Anterior cingulate cortex (tissue), 58 donors: ENCODE measurements around the gene LRRTM2.
"Not testable (repeated sequence)": the region's sequence is repeated elsewhere in the genome, so short reads cannot be mapped to it uniquely, and the experiment has no call there.

ENCODE experiments used
- DNase-seq, 58 donors: peaks; one replicate each; lab custom pipeline; 2025; lab: John Stamatoyannopoulos, UW

Gene LRRTM2

DNA sequence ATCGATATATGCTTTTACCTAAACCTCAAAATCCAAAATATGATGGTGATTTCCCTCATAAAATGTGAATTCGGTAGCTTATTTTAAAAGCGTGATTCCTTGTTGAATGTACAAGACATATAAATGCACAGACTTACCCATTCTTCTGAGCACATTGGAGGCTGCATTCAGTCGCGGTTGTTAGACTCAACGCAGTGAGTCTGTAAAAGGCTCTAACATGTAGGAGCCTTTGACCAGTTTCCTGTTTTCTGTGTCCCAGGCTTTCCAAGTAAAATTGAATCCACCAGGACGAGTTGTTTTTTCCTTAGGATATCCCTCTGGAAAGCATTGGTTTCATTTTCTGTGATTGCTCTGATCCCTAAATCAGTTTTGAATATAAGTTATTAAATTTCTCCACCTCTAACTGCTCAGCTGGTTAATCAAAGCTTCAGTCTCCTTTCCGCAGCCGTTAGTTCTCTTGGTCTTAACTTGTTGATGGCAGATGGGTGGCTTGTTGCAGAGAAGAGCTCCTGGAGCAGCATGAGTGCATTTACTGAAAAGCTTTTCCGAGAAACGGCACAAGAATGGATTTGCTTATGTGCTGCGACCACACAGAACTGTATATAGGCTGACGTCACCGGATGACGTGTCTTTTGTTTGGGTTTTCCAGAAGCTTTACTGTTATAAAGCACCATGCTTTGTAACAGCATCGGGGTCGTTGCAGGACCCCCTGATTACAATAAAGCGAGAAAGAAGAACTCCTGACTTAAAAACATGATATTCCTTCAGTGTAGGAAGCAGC, at the start of gene LRRTM2:
LRRTM2 (minus strand) TSS at position 565 of the 781 bp plus-strand sequence; CDS start at position 141, 424 bp downstream.
- DNase-seq = peak in 51 of 58 donors; percentile 23 to 90 (median 60)

GRCh38 chr5:138922494-138922893, 47.4 kb upstream of the LRRTM2 start:
- no peak for DNase-seq

DNA sequence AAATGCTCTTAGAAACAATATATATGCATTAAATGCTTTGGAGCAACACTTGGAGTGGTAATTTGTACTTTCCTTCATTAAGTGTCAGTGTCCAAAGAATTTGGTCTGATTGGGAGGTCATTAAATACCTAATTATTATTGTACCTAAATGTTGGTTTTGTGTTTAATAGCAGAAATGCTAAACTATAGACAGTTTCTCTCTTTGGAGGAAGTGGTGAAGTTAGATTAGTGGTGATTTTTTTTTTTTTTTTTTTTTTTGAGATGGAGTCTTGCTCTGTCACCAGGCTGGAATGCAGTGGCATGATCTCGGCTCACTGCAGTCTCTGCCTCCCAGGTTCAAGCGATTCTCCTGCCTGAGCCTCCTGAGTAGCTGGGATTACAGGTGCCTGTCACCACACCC, 46.2 kb upstream of the LRRTM2 start:
- DNase-seq = not testable (repeated sequence)

GRCh38 chr5:138920181-138920580, 45.0 kb upstream of the LRRTM2 start:
- DNase-seq = no peak

DNA sequence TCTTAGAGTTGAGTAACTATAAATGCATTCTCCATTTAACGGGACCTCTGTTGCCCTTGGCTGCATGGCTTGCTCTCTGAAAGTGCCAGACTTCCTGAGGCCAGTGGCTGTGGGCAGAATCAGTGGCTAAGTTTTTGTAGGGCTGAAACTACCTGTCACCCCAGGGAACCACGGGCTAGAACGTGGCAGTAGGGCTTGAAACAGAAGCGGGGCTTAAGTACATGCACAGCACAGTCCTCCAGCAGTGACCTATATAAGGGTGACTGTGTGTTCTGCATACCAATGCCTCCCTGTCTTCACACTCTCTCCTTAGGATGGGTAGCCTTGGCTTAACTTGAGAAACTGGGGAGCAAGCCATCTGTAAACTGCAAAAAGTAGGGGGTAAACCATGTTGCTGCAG, 43.6 kb upstream of the LRRTM2 start:
- DNase-seq = peak in 1 of 58 donors; percentile 33

DNA sequence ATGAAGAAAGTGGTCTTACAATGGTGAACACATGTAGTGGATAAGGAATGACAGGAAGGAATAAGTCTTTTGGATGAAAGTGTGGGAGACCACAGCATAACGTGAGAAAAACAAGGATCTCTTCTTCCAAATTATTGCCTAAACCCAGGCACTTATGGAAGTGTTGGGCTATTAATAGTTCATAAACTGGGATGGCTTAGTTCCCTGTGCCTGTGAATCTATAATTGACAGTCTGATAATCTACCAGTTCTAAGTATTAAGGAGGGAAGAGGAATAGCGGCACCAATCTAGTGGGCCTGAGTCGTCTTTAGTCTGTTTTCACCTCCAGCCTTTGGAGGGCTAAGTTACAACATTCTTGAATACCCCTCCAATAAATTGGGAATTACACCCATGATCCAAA, 39.2 kb upstream of the LRRTM2 start:
- no peak for DNase-seq

DNA sequence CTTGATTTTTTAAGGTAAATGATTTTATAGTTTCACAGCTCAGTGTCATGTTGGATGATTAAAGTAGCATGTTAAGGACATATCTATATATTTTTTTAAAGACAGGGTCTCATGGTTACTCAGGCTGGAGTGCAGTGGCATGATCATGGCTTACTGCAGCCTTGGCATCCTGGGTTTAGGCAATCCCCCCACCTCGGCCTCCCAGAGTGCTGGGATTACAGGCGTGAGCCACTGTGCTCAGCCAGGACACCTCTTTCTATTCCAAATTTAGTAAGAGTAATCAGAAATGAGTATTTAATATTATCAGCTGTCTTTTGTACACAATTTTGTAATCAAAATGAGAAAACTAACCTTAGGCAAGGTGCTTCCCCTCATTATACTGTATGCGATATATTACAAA, 38.6 kb upstream of the LRRTM2 start:
- DNase-seq = no peak

GRCh38 chr5:138912093-138912492, 37.0 kb upstream of the LRRTM2 start:
- DNase-seq = no peak

GRCh38 chr5:138911441-138911840, 36.3 kb upstream of the LRRTM2 start:
- no peak for DNase-seq

DNA sequence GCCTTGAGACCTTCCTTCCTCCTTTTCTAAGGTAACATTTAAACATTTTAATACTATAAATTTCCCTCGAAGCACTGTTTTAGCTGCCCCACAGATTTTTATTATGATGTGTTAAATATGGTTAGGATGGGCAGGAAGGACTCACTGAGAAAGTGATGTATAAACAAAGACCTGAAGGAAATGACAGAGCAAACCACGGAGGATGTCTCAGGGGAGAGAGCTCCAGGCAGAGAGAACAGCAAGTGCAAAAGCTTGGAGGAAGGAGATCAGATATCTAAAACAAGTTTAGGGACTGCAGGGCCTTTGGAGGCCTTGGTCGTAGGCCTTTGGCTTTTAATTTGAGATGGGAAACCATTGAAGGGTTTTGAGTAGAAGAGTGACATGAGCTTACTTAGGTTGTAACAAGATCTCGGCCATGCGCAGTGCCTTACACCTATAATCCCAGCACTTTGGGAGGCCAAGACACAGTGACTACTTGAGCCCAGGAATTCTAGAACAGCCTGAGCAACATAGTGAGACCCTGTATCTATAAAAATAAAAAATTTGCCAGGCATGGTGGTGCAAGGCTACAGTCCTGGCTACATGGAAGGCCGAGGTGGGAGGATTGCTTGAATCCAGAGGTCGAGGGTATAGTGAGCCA, 35.5 kb upstream of the LRRTM2 start:
- no peak for DNase-seq

- DNase-seq = no peak
These were observed 34.6 kb upstream of the LRRTM2 start for GRCh38 chr5:138909734-138910133.

- DNase-seq = no peak
These were observed 30.4 kb upstream of the LRRTM2 start for GRCh38 chr5:138905541-138905940.

GRCh38 chr5:138903130-138903775, 28.1 kb upstream of the LRRTM2 start:
- DNase-seq = no peak

GRCh38 chr5:138901716-138902115, 26.6 kb upstream of the LRRTM2 start:
- DNase-seq = peak in 7 of 58 donors; percentile 2 to 47 (median 18)

GRCh38 chr5:138900281-138900965, 25.3 kb upstream of the LRRTM2 start:
- DNase-seq = no peak

DNA sequence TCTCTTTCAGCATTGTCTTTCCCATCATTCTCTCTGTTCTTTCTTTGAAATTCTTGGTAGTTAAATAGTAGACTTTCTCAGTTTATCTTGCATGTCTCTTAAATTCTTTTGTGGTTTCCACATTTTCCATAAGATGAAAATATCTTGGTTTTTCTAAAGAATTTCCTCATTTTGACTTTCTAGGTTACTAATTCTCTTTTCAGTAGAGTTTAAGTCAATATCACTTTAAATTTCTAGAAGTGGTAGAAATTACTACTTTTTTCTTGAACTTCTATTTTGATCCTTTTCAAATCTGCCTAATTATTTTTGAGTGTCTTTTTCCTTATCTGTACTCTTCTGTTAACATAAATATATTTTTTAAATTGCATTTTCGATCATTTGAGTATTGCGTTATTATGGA, 23.6 kb upstream of the LRRTM2 start:
- DNase-seq = no peak

GRCh38 chr5:138898299-138898698, 23.2 kb upstream of the LRRTM2 start:
- no peak for DNase-seq

DNA sequence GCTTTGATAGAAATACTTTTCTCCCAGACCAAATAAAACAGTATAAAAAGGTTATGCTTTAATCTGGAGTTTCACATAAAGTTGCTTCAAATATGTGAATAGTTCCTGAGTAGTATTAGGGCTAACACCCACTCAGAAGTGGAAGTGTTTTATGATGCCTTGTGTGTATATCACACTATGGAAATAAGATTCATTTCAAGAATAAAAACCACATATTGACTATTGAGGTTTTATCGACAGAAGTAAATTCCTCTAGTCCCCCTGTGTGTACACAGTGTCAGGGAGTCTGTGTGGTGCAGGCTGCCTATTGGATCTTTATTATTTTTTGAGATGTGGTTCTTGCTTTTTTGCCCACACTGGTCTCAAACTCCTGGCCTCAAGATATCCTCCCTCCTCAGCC, 20.8 kb upstream of the LRRTM2 start:
- no peak for DNase-seq

GRCh38 chr5:138890644-138891043, 15.5 kb upstream of the LRRTM2 start:
- no peak for DNase-seq

GRCh38 chr5:138889994-138890393, 14.9 kb upstream of the LRRTM2 start:
- DNase-seq = no peak

GRCh38 chr5:138884554-138884953, 9.4 kb upstream of the LRRTM2 start:
- no peak for DNase-seq
